HEK293 (cell line): Measurements from ENCODE around the gene ERH.

Experiments used
- MEIS1 ChIP-seq: sonication (generic); formaldehyde crosslinking; IDR thresholded peaks from 2 replicates; pipeline ENCODE4 v1.8.1; 2022; ENCODE audit warnings: missing genetic modification reagents, mild to moderate bottlenecking, borderline replicate concordance
- ZNF292 ChIP-seq: fragments of 450-650 bp; formaldehyde crosslinking; IDR thresholded peaks from 2 replicates; pipeline ENCODE4 v1.5.1; 2016; ENCODE audit warnings: low read depth, missing biosample characterization, missing genetic modification characterization, borderline replicate concordance
- ZNF426 ChIP-seq: fragments of 450-650 bp; formaldehyde crosslinking; IDR thresholded peaks from 2 replicates; pipeline ENCODE4 v1.5.1; 2017; ENCODE audit warnings: missing biosample characterization, missing genetic modification characterization, mild to moderate bottlenecking, inconsistent platforms, moderate library complexity
- ZNF610 ChIP-seq: fragments of 450-650 bp; formaldehyde crosslinking; IDR thresholded peaks from 2 replicates; pipeline ENCODE4 v1.5.1; 2016; ENCODE audit warnings: missing biosample characterization, missing genetic modification characterization, borderline replicate concordance
- ZNF624 ChIP-seq: fragments of 450-650 bp; formaldehyde crosslinking; IDR thresholded peaks from 2 replicates; pipeline ENCODE4 v1.5.1; 2017; ENCODE audit warnings: missing biosample characterization, missing genetic modification characterization
- ZNF670 ChIP-seq: fragments of 450-650 bp; formaldehyde crosslinking; IDR thresholded peaks from 2 replicates; pipeline ENCODE4 v1.5.1; 2016; ENCODE audit warnings: missing biosample characterization, missing genetic modification characterization, low read depth
- ZNF677 ChIP-seq: fragments of 450-650 bp; IDR thresholded peaks from 2 replicates; pipeline ENCODE4 v1.5.0; 2018; ENCODE audit warnings: missing biosample characterization, mild to moderate bottlenecking, missing genetic modification characterization, moderate library complexity
- ZNF777 ChIP-seq: fragments of 450-650 bp; formaldehyde crosslinking; IDR thresholded peaks from 2 replicates; pipeline ENCODE4 v1.5.1; 2017; ENCODE audit warnings: missing biosample characterization, missing genetic modification characterization, borderline replicate concordance
- TF ChIP-seq, protein P1 (sequence below): fragments of 450-650 bp; IDR thresholded peaks from 2 replicates; pipeline ENCODE4 v1.5.1; 2018; ENCODE audit warnings: missing biosample characterization, missing genetic modification characterization
- TF ChIP-seq, protein P2 (sequence below): sonication (generic); formaldehyde crosslinking; IDR thresholded peaks from 2 replicates; pipeline ENCODE4 v1.8.1; 2022; ENCODE audit warnings: mild to moderate bottlenecking, moderate library complexity, missing genetic modification reagents
- TF ChIP-seq, protein P3 (sequence below): fragments of 450-650 bp; formaldehyde crosslinking; IDR thresholded peaks from 2 replicates; pipeline ENCODE4 v1.5.1; 2016; ENCODE audit warnings: missing biosample characterization, missing genetic modification characterization
- TF ChIP-seq, protein P4 (sequence below): fragments of 450-650 bp; formaldehyde crosslinking; IDR thresholded peaks from 2 replicates; pipeline ENCODE4 v1.5.1; 2016; ENCODE audit warnings: missing biosample characterization, missing genetic modification characterization
- TF ChIP-seq, protein P5 (sequence below): fragments of 450-650 bp; formaldehyde crosslinking; IDR thresholded peaks from 2 replicates; pipeline ENCODE4 v1.5.1; 2016; ENCODE audit warnings: missing biosample characterization, missing genetic modification characterization, low read depth
- TF ChIP-seq, protein P6 (sequence below): fragments of 450-650 bp; formaldehyde crosslinking; IDR thresholded peaks from 2 replicates; pipeline ENCODE4 v1.5.1; 2016; ENCODE audit warnings: missing biosample characterization, missing genetic modification characterization

ERH gene

DNA sequence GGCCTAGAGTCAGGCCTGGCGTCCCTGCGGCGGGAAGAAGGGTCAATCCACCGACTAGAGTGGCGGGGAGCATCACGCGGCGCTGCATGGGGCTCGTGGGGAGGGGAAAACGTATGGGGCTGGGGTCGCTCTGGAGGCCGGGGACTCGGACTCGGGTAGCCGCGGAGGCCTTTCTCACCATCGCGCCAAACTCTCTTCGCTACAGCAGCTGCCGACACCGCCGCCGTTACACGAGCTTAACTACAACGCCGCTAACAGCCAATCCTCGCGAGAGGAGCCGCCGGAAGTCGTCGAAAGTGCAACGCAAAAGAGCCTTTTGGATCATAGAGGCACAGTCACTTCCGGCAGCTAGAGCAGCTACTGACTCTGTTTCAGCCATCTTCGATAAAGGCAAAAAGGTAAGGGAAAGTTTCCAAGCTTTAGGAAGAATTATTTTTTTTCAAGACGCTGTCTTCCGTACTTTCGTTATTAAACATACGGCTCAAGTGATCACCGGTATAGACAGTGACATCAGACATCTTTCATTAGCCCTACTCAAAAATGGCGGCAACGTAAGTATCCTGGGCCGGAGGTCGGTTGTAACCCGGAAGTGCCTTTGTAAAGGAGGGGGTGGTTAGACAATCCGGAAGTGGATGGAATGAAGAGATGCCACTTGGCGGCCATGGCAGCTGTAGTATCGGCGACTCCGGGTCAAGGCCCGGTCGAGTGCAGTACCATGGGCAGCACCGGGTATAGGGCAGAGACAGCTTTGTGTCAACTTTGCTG is at the start of gene ERH, which contains the start of gene SLC39A9 (continued):
- TF ChIP-seq, protein P1, sequence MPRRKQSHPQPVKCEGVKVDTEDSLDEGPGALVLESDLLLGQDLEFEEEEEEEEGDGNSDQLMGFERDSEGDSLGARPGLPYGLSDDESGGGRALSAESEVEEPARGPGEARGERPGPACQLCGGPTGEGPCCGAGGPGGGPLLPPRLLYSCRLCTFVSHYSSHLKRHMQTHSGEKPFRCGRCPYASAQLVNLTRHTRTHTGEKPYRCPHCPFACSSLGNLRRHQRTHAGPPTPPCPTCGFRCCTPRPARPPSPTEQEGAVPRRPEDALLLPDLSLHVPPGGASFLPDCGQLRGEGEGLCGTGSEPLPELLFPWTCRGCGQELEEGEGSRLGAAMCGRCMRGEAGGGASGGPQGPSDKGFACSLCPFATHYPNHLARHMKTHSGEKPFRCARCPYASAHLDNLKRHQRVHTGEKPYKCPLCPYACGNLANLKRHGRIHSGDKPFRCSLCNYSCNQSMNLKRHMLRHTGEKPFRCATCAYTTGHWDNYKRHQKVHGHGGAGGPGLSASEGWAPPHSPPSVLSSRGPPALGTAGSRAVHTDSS (tag by site-specific recombination) = no peak
- TF ChIP-seq ZNF624 (tag by site-specific recombination) (no peak), ZNF677 (tag by site-specific recombination) (no peak), ZNF670 (tag by site-specific recombination) (no peak), ZNF777 (tag by site-specific recombination) (no peak), ZNF426 (tag by site-specific recombination) (no peak), ZNF610 (no peak), MEIS1 (CRISPR knock-in tag) (no peak), ZNF292 (tag by site-specific recombination) (no peak)
- TF ChIP-seq, protein P2, sequence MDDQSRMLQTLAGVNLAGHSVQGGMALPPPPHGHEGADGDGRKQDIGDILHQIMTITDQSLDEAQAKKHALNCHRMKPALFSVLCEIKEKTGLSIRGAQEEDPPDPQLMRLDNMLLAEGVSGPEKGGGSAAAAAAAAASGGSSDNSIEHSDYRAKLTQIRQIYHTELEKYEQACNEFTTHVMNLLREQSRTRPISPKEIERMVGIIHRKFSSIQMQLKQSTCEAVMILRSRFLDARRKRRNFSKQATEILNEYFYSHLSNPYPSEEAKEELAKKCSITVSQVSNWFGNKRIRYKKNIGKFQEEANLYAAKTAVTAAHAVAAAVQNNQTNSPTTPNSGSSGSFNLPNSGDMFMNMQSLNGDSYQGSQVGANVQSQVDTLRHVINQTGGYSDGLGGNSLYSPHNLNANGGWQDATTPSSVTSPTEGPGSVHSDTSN = no peak
- TF ChIP-seq, protein P3, sequence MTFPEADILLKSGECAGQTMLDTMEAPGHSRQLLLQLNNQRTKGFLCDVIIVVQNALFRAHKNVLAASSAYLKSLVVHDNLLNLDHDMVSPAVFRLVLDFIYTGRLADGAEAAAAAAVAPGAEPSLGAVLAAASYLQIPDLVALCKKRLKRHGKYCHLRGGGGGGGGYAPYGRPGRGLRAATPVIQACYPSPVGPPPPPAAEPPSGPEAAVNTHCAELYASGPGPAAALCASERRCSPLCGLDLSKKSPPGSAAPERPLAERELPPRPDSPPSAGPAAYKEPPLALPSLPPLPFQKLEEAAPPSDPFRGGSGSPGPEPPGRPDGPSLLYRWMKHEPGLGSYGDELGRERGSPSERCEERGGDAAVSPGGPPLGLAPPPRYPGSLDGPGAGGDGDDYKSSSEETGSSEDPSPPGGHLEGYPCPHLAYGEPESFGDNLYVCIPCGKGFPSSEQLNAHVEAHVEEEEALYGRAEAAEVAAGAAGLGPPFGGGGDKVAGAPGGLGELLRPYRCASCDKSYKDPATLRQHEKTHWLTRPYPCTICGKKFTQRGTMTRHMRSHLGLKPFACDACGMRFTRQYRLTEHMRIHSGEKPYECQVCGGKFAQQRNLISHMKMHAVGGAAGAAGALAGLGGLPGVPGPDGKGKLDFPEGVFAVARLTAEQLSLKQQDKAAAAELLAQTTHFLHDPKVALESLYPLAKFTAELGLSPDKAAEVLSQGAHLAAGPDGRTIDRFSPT (tag by site-specific recombination) = no peak; the same call in 1 of the 2 replicates
- TF ChIP-seq, protein P4, sequence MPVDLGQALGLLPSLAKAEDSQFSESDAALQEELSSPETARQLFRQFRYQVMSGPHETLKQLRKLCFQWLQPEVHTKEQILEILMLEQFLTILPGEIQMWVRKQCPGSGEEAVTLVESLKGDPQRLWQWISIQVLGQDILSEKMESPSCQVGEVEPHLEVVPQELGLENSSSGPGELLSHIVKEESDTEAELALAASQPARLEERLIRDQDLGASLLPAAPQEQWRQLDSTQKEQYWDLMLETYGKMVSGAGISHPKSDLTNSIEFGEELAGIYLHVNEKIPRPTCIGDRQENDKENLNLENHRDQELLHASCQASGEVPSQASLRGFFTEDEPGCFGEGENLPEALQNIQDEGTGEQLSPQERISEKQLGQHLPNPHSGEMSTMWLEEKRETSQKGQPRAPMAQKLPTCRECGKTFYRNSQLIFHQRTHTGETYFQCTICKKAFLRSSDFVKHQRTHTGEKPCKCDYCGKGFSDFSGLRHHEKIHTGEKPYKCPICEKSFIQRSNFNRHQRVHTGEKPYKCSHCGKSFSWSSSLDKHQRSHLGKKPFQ (tag by site-specific recombination) = 0 out of 2 replicates have a peak, but pooled peaks have one; percentile 36
- TF ChIP-seq, protein P5, sequence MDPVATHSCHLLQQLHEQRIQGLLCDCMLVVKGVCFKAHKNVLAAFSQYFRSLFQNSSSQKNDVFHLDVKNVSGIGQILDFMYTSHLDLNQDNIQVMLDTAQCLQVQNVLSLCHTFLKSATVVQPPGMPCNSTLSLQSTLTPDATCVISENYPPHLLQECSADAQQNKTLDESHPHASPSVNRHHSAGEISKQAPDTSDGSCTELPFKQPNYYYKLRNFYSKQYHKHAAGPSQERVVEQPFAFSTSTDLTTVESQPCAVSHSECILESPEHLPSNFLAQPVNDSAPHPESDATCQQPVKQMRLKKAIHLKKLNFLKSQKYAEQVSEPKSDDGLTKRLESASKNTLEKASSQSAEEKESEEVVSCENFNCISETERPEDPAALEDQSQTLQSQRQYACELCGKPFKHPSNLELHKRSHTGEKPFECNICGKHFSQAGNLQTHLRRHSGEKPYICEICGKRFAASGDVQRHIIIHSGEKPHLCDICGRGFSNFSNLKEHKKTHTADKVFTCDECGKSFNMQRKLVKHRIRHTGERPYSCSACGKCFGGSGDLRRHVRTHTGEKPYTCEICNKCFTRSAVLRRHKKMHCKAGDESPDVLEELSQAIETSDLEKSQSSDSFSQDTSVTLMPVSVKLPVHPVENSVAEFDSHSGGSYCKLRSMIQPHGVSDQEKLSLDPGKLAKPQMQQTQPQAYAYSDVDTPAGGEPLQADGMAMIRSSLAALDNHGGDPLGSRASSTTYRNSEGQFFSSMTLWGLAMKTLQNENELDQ (tag by site-specific recombination) = no peak
- TF ChIP-seq, protein P6, sequence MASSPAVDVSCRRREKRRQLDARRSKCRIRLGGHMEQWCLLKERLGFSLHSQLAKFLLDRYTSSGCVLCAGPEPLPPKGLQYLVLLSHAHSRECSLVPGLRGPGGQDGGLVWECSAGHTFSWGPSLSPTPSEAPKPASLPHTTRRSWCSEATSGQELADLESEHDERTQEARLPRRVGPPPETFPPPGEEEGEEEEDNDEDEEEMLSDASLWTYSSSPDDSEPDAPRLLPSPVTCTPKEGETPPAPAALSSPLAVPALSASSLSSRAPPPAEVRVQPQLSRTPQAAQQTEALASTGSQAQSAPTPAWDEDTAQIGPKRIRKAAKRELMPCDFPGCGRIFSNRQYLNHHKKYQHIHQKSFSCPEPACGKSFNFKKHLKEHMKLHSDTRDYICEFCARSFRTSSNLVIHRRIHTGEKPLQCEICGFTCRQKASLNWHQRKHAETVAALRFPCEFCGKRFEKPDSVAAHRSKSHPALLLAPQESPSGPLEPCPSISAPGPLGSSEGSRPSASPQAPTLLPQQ (tag by site-specific recombination) = peak; percentile 62
